HPDE6-E6E7 (cell line): ENCODE measurements around the gene CIZ1.
"Not testable (repeated sequence)": the region's sequence is repeated elsewhere in the genome, so short reads cannot be mapped to it uniquely, and the experiment has no call there.

Source experiments
- DNase-seq: peaks from one replicate; pipeline ENCODE4 v3.0.0; 2011; ENCODE audit warnings: missing footprints; ENCODE audit errors: extremely low spot score

CIZ1 gene

GRCh38 chr9:128191406-128192046 is at the start of gene CIZ1:
Gene CIZ1 (minus strand): TSS chr9:128191572. CDS start chr9:128190857, 715 bp downstream.
- DNase-seq, result peak; percentile 80

DNA sequence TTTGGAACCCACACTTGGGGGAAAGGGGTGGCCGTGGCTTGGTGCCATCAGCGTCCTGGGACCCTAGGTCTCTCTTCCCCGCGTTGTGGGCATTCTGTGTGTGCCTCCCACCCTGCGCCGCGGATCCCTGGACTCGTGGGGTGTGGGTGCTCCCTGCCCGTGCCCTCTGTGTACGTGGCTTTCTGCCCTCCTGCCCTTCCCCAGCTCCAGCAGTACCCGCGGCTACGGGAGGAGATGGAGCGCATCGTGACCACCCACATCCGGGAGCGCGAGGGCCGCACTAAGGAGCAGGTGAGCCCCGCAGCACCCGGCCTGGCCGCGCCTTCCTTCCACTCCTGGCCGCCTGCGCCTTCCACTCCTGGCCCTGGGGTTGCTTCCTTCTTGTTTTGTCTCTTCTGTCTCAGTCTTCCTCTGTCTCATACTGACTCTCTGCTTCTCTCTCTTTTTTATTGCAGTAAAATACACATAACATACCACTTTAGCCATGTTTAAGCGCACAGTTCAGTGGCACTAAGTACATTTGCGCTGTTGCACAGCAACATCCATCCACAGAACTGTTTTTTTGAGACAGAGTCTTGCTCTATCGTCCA is 42.5 kb upstream of the CIZ1 start:
- no peak for DNase-seq

- no peak for DNase-seq
These were observed 41.4 kb upstream of the CIZ1 start for GRCh38 chr9:128232528-128233428.

DNA sequence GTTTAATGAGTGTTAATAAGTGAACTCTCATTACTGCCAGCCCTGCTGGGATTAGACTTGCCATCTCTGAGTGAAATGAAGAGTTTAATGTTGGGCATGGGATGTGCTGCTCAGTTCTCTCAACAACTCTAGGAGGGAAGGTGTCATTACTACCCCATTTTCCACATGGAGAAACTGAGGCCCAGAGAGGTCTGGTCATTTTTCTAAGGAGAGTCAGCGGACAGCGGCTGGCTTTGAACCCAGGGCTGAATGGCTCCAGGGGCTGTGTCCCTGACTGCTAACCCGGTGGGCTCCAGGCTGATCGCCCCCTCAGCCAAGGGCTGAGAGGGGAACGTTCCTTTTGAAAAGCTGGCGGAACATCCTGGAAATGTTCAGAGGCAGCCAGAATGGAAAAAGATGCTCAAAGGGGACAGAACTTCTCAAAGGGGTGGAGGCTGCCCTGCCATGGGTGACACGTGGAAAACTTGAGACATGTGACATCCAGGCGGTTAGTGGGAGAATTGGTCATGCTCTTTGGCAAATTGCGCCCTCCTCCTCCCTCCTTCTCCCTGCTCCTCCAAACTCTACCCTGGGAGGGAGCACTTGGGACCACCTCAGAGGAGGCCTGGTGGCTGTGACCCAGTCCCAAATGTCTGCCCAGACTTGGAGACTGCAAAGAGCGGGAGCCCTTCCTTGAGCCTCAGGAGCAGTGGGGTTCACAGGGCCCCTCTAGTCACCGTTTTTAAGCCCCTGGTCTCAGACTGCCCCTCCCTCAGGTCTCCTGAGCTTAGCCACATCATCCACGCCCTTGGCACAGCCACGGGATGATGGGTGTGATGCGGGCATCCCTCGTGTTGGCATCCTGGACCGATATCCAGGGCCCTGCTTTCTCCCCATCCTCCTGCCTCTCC is 40.5 kb upstream of the CIZ1 start:
- no peak for DNase-seq

GRCh38 chr9:128230897-128231296 is 39.5 kb upstream of the CIZ1 start:
- DNase-seq, result not testable (repeated sequence)

- DNase-seq, result no peak
These were observed 35.0 kb upstream of the CIZ1 start for GRCh38 chr9:128226412-128226801.

DNA sequence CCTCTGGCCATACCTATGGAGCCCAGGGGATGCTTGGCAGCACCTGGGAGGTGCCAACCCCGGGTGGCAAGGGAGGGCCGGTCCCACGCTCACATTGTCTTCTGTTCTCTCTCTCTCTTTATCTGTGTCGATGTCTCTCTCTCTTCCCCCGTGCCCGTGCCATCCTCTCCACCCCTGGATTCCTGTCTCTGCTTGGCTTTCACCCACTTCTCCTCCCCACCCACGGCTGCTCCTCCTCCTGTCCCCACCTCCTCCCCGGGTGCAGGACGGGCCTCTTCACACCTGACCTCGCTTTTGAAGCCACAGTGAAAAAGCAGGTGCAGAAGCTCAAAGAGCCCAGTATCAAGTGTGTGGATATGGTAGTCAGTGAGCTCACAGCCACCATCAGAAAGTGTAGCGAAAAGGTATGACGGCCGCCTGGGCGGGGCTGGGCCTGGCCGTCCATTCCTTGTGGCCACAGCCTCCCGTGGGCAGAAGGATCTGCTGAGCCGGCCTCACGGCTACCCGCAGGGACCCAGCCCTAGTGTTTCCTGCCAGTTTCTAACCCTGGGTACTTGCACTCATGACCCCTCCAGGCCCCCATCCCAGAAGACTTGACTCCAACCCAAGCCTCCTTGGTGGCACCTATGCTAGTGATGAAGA is 34.5 kb upstream of the CIZ1 start:
- no peak for DNase-seq

- DNase-seq, result no peak
These were observed 33.5 kb upstream of the CIZ1 start for GRCh38 chr9:128224877-128225276.

GRCh38 chr9:128222880-128223670 is 31.7 kb upstream of the CIZ1 start:
- no peak for DNase-seq

DNA sequence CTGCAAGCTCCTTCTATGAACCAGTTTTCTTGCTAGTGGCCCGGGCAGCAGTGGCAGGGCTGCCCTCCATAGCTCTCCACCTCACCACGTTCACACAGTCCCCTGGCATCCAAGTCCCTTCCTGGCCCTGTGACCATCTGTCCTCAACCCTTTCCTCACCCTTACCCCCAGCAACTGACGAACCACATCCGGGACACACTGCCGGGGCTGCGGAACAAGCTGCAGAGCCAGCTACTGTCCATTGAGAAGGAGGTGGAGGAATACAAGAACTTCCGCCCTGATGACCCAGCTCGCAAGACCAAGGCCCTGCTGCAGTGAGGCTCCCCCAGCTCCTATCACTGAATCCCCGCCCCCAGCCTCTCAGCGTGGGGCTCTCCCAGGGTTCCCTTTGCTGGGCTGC is 30.7 kb upstream of the CIZ1 start:
- no peak for DNase-seq

DNA sequence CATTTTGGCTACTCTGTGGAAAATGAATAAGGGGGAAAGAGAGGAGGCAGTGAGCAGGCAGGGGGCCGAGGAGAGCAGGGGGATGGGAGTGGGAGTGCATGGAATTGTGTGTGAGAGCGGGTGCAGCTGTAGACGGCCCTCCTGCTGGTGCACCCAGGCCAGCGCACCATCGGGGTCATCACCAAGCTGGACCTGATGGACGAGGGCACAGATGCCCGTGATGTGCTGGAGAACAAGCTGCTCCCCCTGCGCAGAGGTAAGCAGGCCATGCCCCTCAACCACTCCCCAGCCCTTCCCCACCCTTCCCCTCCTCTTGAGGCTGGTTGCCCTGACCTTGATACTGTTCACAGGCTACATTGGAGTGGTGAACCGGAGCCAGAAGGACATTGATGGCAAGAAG is 28.5 kb upstream of the CIZ1 start:
- no peak for DNase-seq

GRCh38 chr9:128218518-128219389 is 27.4 kb upstream of the CIZ1 start:
- DNase-seq, result peak; percentile 99

DNA sequence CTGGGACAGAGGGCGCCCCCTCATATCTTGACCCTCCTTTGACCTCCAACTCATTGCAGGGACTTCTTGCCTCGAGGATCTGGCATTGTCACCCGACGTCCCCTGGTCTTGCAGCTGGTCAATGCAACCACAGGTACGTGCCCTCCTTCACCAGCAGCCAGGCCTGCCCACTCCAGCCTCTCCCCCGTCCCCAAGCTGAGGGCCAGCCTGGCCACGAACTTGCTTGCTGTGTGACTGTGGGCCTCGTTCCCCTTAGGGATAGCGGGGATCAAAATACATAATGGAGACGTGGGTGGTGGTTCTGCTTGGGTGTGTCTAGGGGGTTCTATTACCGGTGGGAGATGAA is 26.8 kb upstream of the CIZ1 start:
- DNase-seq, result no peak

DNA sequence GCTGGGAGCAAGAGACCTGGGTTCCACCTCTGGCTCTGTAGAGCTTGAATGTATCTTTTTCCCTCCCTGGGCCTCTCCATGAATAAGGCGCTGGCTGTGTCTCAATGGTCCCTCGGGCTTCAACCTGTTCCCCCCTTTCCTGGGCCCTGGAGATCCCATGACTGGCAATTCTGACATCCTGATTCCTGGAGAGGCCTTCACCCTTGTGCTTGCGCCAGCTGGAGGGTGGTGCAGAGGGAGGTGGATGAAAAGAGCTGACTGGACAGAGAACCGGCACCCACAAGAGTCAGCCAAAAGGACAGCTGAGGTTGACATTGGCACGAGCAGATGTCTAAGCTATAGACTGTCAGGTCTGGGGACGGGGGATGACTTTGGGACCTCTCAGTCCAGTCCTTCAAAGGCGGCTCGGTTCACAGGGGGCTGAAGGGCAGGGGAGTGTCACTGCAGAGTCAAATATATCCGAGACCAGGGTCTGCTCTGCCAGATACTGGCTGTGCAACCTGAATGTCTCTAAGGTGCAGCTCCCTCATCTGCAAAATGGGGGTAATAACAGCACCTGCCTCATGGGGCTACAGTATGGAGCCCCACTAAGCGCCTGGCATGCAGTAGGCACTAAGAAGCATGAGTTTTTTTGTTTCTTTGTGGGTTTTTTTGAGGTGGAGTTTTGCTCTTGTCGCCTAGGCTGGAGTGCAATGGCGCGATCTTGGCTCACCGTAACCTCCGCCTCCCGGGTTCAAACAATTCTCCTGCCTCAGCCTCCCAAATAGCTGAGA is 25.6 kb upstream of the CIZ1 start:
- DNase-seq, result no peak

DNA sequence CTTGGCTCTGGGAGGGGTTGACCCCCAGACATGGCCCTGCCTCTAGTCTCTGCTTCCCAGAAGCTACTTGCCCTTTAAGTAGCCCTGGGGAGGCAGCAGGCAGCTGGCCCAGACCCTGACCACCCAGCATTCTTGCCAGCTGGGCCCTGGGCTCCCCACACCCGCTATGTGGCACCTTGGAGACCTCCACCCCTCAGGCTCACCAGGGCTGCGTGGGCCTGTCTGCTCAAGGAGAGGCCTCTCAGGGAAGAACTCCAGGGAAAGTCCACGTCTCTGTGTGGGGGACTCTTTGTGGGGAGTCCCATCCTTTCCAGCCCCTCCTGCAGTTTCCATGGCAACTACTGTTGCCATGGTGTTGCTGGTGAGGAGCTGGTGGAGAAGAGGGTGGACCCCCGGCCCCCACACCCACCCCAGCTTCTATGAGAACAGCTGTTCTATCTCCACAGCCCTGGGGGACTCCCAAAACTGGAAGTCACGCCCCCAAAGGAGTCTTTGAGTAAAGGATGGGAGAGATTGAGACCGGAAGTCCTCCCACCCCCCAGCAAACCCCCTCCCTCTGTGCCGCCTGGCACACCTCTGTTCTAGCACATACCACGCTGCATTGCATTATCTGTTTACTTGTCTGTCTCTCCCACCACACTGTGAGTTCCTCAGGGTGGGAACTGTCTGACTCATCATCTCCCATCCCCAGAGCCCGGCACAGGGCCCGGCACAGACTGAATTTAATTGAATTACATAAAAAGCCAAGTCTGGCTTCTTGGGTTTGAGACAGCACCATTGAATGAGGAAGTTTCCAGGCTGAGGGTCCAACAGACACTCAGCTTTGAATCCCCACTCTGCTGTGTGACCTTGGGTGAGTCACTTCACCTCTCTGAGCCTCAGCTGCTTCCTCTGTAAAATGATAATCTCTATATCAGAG is 24.4 kb upstream of the CIZ1 start:
- DNase-seq, result no peak

- no peak for DNase-seq
These were observed 23.5 kb upstream of the CIZ1 start for GRCh38 chr9:128214571-128215490.
